Measurements from ENCODE around the gene SP2.
A peak's percentile ranks its signal among the peaks of the same experiment; 100 is the strongest.

The SP2 gene

GRCh38 chr17:47948706-47949196 lies 52.7 kb downstream of the SP2 start:
- no peak for DNase-seq (ENCODE audit: low read depth in 2 of 3, low spot score in 1 of 3)

- peak; percentile 60 to 81 (median 80) for DNase-seq (ENCODE audit: low read depth in 2 of 3, low spot score in 1 of 3)
Measured at GRCh38 chr17:47949197-47949759, 53.2 kb downstream of the SP2 start.

GRCh38 chr17:47949946-47950345 lies 53.9 kb downstream of the SP2 start:
- DNase-seq (ENCODE audit: low read depth in 2 of 3, low spot score in 1 of 3): no peak

- DNase-seq (ENCODE audit: low read depth in 2 of 3, low spot score in 1 of 3): no peak
Measured at GRCh38 chr17:47950448-47950847, 54.4 kb downstream of the SP2 start.

DNA sequence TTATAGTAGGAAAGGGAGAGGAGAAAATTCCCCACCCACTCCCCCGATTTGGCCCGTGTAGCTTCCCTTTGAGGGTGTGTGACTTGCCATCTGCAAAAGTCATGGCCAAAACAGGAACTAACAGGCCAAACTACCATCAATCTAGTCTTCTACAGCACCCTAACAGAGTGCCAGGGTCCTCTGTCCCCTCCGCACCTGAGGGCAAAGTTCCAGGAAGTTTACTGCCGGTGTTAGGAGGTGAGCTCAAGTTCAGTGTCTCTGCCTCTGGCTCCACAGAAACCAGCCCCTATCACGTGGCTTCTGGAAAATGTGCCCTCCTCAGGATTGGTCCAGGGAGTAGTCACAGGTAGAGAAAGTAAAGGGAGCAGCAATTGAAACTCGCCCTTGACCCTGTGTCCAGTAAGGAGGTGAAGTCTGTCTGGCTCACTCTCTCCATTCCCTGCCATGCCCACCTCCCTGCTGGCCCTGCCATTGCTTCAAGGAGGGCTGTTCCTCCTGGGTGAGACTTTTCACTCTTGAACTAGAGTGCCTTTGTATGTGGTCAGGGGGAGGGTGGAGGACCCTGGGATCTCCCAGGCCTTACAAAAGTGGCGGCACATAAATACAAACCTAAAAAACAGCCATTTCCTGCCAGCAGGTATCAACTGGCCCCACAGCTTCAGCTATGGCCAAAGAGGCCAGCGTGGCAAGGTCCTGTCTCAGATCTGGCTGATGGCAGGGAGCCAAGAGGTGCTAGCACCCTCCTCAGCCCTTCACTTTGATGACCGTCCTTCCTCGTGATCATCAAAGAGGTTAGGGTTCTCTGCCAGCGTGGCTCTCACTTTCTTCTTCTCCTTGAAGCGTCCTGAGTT lies 56.4 kb downstream of the SP2 start:
- DNase-seq (ENCODE audit: low read depth in 2 of 3, low spot score in 1 of 3): no peak

DNA sequence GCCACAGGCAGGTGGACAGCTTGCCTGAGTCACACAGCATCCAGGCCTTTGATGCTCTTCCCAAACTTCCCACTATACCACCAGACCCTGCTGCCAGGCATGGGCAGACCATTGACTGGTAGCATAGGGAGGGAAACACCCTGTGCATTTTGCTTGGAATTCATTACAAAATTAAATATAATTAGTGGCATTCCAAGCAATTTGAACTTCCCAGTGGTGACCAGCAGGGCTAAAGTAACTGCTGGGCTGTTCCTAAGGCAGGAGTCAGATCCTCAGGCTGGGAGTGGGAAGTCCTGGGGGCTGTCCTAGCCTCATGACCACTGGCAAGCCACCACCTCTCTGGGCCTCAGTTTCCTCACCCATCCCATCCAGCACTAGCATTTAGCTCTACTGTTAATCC lies 57.9 kb downstream of the SP2 start:
- no peak for DNase-seq (ENCODE audit: low read depth in 2 of 3, low spot score in 1 of 3)

- no peak for DNase-seq (ENCODE audit: low read depth in 2 of 3, low spot score in 1 of 3)
Measured at GRCh38 chr17:47955497-47956461, 59.7 kb downstream of the SP2 start.

GRCh38 chr17:47956791-47957590 lies 61.0 kb downstream of the SP2 start:
- no peak for DNase-seq (ENCODE audit: low read depth in 2 of 3, low spot score in 1 of 3)

- DNase-seq (ENCODE audit: low read depth in 2 of 3, low spot score in 1 of 3): no peak
Measured at GRCh38 chr17:47957591-47958490, 61.8 kb downstream of the SP2 start, which contains the start of gene PRR15L. PRR15L (minus strand) TSS chr17:47957883; CDS start chr17:47953234, 4,649 bp downstream.

- no peak for DNase-seq (ENCODE audit: low read depth in 2 of 3, low spot score in 1 of 3)
Measured at GRCh38 chr17:47959825-47960655, 64.0 kb downstream of the SP2 start.

- no peak for DNase-seq (ENCODE audit: low read depth in 2 of 3, low spot score in 1 of 3)
Measured at GRCh38 chr17:47961406-47961805, 65.4 kb downstream of the SP2 start.

- no peak for DNase-seq (ENCODE audit: low read depth in 2 of 3, low spot score in 1 of 3)
Measured at GRCh38 chr17:47962901-47963300, 66.9 kb downstream of the SP2 start.

- no peak for DNase-seq (ENCODE audit: low read depth in 2 of 3, low spot score in 1 of 3)
Measured at GRCh38 chr17:47964856-47965255, 68.8 kb downstream of the SP2 start.

GRCh38 chr17:47966079-47966519 lies 70.1 kb downstream of the SP2 start:
- DNase-seq (ENCODE audit: low read depth in 2 of 3, low spot score in 1 of 3): no peak

DNA sequence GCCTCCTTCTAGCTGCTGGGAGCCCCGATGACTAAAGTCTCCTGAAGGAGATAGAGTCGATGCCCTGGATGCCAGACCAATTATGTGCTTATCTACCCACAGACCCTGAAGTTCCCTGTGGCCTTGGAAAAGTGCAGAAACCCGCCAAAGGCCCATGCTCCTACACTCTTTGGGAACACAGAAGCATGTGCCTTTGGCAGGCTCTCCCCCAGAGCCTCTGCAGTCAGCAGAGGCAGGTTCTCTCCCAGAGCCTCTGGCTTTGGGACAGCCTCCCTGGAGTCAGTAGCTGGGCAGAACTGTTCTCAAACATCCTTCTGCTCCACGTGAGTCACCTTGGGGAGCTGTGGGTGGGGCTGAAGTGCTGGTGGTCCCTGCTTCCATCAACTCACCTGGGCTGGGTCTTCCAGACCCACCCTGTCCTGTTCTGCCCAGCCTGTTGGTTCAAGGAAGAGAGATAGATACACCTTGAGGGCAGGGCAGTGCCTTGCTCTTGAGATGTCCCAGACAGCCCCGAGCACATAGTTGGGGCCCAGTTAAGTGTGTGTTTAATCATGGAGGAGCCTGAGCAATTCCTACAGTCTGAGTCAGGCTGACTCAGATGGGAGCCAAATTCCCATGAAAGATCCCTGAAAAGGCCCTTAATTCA lies 71.7 kb downstream of the SP2 start:
- DNase-seq (ENCODE audit: low read depth in 2 of 3, low spot score in 1 of 3): no peak

DNA sequence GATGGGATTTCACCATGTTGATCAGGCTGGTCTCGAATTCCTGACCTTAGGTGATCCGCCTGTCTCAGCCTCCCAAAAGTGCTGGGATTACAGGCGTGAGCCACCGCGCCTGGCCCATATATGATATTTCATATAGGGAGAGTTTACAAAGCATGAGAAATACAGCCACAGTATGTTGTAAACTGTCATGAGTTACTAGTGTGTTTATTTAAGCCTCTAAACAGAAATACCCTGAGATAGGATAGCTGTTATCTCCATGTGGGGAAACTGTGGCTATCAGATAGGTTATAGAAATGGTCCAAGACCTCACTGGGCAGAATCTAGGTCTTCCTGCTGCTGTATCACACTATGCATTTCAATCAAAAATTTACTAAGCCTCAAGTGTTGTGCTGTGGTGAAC lies 72.8 kb downstream of the SP2 start:
- DNase-seq (ENCODE audit: low read depth in 2 of 3, low spot score in 1 of 3): no peak

- DNase-seq (ENCODE audit: low read depth in 2 of 3, low spot score in 1 of 3): no peak
Measured at GRCh38 chr17:47969930-47970724, 74.1 kb downstream of the SP2 start.

Measured in stimulated activated CD4-positive, alpha-beta T cell treated with anti-CD3 and anti-CD28 coated beads, Interleukin-12 subunit alpha, Interleukin-12 subunit beta, amount 100 ng/mL, for 48 hours (primary cell).